Measurements from ENCODE around the gene SLC46A3.
A peak's percentile ranks its signal among the peaks of the same experiment; 100 is the strongest.

Gene SLC46A3

DNA sequence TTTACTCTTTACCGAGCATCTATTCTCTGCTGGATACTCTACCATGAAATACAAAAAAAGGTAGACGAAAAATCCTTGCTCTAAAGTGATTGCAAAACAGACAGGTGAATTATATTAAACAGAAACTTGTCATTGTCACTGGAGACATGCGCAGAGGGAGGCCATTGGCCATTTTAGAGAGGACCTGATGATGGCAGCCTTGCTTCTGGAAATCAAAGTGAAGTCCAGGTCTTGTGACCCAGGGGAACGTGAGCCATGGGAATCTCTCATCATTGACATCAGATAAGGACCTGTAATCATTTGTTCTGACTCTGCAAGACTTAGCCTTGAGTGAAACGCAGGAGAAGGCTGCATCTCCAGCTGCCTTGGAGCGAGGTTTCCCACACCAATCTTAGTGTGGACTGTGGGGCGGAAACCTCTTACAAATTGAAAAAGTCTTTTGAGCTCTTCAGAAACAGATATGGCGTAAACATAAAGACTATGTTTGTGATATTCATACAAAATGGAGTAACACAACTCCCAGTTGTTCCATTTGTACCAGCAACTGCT lies 16.8 kb upstream of the SLC46A3 start:
- FAIRE-seq: no peak

DNA sequence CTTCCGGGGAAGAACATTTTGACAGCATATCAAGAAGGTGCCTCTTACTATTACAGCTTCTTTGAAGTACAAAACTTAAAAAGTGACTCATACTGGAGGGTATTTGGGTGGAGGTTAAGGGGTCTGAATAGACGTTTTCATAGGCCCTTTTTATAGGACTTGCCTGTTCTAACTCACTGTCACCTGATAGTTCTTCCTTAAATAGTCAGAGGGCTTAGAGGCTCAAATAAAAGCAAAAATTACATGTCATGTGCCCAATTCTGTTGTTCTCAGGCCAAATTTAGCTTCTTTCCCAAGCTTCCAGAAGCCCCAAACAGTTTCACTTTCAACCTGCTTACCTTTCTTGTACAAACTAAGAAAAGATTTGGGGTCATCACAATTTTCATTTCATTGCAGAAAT lies 16.1 kb upstream of the SLC46A3 start:
- DNase-seq (ENCODE audit: extremely low spot score, insufficient read length, low read depth): no peak

More for the DNA sequence above, 16.8 kb upstream of the SLC46A3 start:
- DNase-seq (ENCODE audit: extremely low spot score, insufficient read length, low read depth): no peak

DNA sequence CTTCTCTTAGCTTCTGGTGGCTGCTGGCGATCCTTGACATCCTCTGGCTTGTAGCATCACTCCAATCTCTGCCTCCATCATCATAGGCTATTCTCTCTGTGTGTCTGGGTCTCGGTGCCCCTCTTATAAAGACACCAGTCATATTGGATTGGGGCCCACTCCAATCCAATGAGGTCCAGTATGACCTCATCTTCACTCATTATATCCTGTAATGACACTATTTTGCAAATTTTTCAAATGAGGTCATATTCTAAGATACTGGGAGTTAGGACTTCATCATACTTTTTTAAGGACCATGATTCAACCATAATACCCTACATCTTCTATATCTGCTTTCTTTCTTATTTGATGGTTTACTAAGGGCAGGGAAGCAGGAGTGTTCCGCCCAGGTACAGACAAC lies 12.0 kb upstream of the SLC46A3 start:
- DNase-seq (ENCODE audit: extremely low spot score, insufficient read length, low read depth) (no peak), FAIRE-seq (no peak)

More for the DNA sequence above, 16.1 kb upstream of the SLC46A3 start:
- FAIRE-seq: no peak

DNA sequence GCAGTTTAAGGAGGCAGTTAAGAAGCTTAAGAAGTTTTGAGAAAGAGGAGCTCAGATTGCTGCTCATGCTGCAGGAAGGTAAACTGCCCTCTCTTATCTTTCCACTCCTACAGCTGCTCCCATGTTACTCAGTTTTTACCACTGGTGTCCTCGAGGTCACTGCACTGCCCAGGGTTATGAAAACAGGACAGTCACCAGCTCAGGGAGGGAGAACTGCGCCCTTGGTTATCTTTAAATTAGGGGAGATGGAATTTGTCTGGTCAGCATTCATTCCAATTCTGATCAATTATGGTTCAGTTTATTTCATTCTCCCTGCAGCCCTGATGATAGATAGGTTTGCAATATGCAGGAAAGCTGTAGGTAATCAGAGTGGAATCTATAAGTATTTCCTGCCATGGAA lies 10.8 kb upstream of the SLC46A3 start:
- DNase-seq (ENCODE audit: extremely low spot score, insufficient read length, low read depth) (no peak), FAIRE-seq (no peak)

DNA sequence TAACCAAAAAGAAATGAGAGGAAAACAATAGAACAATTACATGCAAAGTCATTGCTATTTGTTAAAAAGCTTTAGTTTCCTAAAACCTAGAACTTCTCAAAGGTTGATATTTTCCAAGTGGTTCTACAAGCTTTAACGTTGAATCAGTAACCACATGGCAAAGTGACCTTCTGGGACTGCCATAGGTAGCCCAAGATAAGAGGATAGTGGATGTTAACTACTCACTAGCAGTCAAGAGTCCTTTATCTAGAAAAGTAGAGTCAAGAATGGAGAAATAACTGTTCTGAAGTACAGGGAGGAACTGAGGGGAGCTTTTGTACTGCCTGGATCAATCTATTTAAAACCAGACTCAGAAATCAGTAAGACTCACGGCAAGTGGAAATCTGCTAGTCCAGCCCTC lies 9.9 kb upstream of the SLC46A3 start:
- FAIRE-seq (no peak), DNase-seq (ENCODE audit: extremely low spot score, insufficient read length, low read depth) (no peak)

DNA sequence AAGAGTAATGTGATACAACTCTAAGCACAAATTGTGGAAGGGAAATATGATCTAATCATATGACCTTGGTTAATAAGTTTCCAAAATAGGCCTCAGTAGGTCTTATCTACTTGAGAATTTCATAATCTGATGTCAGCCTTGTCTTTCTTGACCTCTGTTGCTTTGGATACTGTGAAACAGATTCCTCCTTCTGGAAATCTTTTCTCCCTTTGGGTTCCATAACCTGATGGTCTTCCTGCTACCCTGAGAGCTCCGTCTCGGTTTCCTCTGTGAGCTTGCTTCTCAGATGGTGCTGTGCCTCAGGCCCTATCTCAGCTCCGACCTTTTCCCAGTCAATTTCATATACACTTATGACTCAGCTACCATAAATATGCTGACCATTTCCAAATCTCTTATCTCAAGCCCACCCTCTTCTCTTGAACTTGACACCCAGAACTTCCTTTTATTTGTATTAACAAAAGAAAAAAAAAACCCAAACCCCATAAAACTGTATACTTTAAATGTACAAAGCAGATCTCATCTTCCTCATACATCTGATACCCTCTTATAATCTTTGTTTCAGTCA lies 6.4 kb upstream of the SLC46A3 start:
- DNase-seq (ENCODE audit: extremely low spot score, insufficient read length, low read depth): no peak

DNA sequence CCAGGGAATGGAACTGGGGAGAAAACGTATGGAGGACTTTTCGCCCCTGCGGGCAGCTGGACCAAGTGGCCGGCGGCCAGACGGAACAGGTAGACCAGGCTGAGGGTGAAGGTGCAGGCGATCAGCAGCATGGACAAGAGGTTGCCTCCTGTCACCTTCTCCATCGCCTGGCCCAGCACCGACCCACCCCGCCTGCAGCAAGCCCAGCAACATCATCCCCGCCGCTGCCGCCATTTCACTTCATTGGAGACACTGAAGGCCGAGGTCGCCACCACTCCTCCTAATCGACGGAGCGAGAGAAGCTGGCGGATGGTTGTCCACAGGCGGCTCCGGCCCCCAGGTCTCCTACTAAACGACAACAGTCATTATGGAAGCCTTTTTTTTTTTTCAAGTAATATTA lies 5.0 kb upstream of the SLC46A3 start:
- FAIRE-seq (no peak), DNase-seq (ENCODE audit: extremely low spot score, insufficient read length, low read depth) (no peak)

More for the DNA sequence above, 6.4 kb upstream of the SLC46A3 start:
- FAIRE-seq: no peak

DNA sequence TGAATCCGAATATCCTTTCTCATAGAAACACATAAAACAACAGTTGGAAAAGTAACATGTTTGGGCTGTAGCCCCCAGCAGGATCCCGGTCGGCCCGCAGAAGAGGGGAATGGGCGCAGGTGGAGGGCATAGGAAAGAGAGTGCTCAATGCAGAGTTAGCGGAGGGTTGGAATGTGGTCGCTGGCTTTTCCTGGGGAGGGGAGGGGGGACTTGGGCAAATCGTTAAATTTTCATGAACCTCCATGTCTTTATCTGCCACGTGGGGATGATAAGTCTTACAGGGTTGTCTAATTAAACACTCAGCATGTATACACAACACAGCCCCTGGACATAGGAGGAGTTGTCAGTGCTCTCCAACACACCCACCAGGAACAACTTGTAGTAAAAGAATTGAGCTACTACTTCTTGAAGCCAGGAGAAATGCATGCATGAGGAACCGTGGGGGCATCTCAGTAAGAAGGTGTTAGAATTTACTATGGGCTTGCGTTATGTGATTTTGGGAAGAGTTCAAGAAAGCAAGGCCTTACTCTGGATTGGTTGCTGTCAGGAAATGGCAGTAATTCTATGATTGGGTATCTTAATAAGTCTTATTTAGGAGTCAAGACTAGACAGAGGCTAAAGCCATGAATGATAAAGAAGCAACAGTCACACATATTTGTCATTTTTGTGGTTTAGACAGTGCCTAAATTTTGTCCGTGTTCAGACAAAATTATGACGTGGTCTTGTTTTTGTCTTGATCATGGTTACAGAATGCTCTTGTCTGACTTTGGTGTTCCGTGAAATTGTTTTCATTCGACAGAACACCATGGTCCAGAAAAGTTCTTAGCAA lies 671 bp upstream of the SLC46A3 start:
- no peak for FAIRE-seq
- no peak for DNase-seq (ENCODE audit: extremely low spot score, insufficient read length, low read depth)

DNA sequence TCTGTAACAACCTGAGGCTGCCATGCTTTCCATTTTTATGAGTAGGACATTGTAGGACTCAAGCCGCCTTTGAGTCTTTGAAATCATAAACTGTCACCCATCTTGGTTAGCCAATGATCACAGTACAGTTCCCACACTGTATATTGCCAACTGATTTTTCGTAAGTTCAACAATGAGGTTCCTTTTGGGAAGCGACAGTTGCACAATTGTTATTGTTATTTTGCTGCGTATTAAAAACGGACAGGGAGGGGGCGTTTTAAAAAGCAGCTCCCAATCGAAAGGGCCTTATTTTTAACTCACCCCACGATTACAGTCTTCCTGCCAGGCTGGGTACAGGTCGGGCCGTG lies 601 bp downstream of the SLC46A3 start:
- DNase-seq (ENCODE audit: extremely low spot score, insufficient read length, low read depth) (no peak), FAIRE-seq (peak; percentile 67)

DNA sequence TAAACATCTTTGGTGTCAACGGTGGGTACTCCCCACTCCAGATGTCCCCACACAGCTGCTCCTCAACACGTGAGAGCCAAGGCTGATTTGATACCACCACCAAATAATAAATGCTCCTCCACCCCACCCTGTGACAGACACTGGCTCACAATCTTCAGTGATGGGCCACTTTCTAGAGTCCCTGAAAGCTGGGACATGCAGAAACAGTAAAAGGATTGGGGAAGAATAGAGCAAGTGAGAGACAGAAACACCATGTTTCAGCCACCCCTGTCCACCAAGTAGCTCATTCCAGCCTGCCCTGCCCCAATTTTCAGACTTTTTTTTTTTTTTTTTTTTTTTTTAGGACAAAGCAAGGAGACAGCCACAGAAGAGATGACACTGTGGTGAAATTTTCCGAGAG lies 1.6 kb downstream of the SLC46A3 start:
- no peak for FAIRE-seq
- no peak for DNase-seq (ENCODE audit: extremely low spot score, insufficient read length, low read depth)

DNA sequence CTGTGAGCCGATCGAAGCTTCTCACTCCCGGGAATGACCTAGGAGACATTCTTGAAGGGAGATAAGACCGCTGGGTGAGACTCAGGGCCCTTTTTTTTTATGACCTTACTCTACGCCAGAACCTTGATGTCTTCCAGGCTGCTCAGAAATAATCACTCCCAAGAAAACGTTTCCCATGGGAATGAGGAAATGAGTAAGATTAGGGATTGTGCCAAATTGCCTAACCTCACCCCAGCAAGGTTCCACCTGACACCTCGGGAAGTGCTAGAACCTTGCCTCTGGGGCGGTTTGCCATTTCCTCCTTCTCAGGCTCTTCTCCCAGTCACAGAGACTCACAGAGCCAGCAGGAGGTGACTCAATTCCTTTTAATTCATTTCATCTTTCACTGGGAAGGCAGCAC lies 2.3 kb downstream of the SLC46A3 start:
- no peak for FAIRE-seq
- DNase-seq (ENCODE audit: extremely low spot score, insufficient read length, low read depth): no peak

DNA sequence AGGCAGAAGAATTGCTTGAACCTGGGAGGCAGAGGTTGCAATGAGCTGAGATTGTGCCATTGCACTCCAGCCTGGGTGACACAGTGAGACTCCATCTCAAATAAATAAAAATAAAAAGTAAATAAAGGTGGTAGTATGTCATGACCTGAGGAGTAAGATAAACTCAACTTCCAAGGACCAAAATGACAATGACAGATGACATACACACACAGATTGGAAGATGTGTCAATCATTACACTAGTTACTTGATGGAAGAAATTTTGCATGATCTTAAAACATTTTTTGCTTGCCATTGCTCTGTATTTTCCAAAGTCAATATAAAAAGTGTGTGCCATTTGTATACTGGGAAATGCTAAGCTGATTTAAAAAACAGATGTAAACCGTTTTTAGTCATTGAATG lies 4.1 kb downstream of the SLC46A3 start:
- FAIRE-seq (no peak), DNase-seq (ENCODE audit: extremely low spot score, insufficient read length, low read depth) (no peak)

DNA sequence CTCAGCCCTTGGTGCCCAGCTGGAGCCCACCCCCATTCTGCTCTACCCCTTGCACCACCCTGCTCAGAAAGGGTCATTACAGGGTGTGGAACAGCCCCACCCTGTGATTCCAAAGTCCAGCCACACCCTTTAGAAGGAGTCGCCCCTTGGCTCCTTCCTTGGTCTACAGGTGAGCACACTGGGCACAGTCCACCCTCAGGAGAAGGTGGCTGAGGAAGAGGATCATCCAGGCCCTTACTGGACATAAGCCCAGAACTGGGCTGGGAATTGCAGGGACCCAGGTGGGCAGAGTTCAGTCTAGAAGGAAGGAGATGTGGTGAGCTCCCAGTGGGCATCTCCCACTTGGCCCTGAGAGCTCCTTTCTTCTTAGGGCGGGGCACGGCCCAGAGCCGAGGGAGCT lies 8.6 kb downstream of the SLC46A3 start:
- DNase-seq (ENCODE audit: extremely low spot score, insufficient read length, low read depth) (no peak), FAIRE-seq (no peak)

DNA sequence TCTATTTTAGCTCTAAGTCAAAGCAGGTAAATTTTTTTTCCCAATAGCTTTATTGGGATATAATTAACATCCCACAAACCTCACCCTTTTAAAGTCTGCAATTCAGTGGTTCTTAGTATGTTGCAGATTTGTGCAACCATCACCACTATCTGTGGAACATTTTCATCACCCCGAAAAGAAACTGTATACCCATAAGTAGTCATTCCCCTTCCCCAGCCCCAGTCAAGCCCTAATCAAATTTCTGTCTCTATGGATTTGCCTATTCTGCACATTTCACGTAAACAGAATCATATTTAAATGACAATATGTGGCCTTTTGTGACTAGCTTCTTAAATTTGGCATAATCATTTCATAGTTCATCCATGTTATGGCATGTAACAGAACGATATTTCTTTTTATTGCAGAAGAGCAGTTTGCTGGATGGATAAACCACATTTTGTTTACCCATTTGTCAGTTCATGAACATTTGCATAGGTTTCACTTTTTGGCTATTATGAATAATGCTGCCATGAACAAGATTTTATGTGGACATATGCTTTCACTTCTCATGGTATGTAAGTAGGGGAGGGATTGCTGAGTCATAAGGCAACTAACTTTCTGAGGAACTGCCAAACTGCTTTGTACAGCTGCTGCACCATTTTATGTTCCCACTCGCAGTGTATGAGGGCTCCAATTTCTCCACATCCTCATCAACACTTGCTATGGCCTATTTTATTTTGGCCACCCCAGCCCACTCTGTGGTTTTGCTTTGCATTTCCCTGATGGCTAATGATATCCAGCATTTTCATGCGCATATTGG lies 10.9 kb downstream of the SLC46A3 start:
- FAIRE-seq (peak; percentile 98), DNase-seq (ENCODE audit: extremely low spot score, insufficient read length, low read depth) (peak; percentile 33)

DNA sequence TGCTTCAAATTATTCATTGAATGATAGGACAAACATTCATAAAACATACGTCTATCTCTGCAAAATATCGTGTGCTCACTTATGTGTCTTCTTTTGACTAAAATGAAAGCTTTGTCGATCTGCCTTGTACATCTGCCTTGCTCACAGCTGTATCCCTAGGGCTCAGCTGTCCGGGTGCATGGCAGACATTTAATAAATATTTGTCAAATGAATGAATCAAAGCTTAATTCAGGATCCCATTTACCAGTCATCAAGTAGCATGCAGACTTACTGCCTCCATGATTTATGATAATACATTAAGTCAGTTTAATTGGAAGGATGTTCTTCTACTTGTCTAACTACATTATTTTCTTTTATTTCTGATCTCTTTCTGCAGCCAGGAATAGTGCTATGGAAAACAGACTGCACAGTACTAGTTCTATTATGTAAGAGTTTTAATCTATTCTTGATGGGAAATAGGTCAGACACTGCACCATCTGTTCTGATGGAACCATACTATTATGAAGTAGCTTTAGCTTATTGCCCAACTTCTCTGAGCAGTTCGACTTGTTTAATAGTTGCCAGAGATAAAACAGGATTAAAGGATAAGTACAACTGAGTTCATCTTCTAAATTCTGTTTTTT lies 13.2 kb downstream of the SLC46A3 start:
- peak; percentile 47 for FAIRE-seq
- DNase-seq (ENCODE audit: extremely low spot score, insufficient read length, low read depth): no peak

DNA sequence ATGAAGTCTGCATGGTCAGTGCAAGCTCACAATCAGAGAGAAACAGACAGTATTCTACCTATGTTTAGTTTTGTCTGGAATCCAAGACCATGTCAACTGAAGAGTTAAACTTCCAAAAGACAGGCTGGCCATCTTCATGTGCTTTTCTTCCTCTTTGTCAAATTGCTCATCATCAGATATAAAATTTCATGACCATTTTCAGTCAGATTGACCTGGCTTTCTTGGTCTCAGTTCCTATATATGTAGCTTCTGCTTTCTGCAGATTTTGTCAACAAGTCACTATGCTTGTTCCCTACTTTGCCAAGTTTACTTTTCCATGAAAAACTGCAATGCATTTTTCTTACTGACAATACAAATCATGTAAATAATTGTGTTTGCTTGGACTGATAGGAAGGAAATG lies 13.9 kb downstream of the SLC46A3 start:
- no peak for DNase-seq (ENCODE audit: extremely low spot score, insufficient read length, low read depth)
- FAIRE-seq: no peak

DNA sequence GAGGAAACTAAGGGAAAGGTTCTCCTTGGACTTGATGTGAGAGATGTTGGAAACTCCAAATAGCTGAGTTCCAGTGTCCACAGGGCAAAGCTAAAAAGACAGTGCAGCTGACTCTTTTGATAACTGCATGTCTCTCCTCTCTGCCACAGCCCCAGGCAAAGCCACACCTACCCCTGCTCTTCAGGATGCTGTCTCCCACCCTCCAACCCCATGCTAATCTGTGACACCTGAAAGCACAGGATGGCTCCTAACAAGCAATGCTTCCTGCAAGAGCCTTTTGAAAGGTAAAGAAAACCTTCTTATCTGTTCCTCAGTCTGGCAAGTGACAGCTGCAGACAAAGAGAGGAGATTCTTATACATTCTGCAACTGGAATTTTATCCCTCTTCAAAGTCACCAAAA lies 14.5 kb downstream of the SLC46A3 start:
- DNase-seq (ENCODE audit: extremely low spot score, insufficient read length, low read depth) (no peak), FAIRE-seq (no peak)

DNA sequence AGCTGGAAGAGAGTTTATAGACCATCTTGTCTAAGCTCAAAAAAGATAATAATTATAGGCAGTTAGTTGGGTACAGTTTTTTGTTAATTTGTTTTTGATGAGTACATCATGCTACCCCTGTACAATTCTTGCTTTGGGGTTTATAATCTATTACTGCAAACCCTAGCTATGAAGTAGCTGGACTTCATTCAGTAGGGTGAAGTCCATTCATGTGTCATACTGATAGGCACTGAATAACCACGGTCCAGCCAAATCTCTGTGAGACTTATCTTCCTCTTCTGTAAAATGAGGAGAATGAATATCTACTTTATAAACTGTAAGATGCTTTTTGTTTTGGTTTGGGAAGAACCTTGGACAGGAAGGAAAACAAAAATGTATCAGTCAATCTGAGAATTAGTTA lies 19.5 kb downstream of the SLC46A3 start:
- no peak for FAIRE-seq

DNA sequence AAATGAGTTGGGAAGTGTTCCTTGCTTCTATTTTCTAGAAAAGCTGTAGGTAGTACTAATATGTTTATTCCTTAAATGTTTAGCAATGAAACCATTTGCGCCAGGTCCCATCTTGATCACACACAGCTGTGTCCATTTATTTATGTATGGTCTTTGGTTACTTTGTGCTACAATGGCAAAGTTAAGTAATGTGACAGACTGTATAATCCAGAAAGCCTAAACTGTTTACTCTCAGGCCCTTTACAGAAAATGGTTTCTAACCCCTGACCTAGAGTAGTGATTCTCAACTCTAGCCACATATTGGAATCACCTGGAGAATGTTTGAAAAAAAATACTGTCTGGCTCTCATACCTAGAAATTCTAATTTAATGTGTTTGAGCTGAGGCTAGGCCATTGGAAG lies 21.3 kb downstream of the SLC46A3 start:
- DNase-seq (ENCODE audit: extremely low spot score, insufficient read length, low read depth) (no peak), FAIRE-seq (no peak)

More for the DNA sequence above, 19.5 kb downstream of the SLC46A3 start:
- DNase-seq (ENCODE audit: extremely low spot score, insufficient read length, low read depth): no peak

All from GM18507 (cell line).